HG03439 (cell line): ENCODE results near the gene GNAO1.
"Not testable (repeated sequence)": the region's sequence is repeated elsewhere in the genome, so short reads cannot be mapped to it uniquely, and the experiment has no call there.

Experiments
- ATAC-seq: cut with Tn5 transposase; IDR thresholded peaks from one replicate; pipeline ENCODE4 v1.9.1; 2021; ENCODE audit warnings: mild to moderate bottlenecking, moderate library complexity; ENCODE audit not compliant: unreplicated experiment

GNAO1 gene

DNA sequence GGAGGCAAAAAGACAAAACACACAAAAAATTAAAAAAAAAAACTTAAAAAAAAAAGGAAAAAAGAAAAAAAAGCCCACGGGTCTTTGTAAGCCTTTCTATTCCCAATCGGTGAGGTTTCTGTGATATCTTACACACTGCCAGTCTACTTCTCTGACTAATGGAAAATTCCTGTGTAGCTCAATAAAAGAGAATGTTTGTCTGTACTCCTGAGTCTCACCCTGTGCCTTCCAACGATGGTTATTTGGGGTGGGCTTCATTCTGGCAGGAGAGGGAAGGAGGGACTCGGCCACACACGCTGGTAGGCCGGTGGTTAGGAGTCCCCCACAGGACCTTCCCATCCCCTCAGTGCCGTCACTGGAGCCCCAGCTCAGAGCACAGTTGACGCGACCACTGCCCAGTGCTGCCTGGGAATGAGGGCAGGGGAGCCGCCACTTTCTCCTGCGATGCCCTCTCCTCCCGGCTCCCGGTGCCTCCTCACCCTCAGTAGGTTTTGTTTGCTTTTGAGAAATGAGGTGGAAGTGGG lies 166.0 kb downstream of the GNAO1 start:
- no peak for ATAC-seq

DNA sequence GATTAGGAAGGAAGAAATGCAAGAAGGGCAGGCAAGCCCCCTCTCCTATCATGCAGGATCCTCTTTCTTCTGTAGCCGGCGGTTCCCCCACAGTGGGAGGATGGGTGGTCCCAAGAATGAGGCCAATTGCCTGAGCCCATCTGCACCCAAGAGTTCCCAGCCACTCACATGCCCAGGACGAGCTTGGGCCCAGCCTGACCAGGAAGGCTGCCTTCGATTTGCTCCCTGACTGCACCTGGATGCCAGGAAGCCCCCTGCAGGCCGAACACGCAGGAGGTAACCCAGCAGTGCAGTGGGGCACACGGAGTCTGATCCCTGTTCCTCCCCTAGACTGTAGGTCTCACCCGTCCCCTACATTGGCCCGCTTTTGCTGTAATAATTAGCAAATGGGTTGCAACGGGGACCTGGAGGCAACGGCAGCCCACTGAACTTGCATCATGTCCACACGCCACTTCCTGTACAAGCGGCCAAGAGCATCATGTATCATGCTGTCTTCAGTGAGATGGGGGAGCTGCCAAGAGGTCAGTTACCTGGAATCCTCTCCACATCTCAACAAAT lies 166.6 kb downstream of the GNAO1 start:
- ATAC-seq, result no peak

DNA sequence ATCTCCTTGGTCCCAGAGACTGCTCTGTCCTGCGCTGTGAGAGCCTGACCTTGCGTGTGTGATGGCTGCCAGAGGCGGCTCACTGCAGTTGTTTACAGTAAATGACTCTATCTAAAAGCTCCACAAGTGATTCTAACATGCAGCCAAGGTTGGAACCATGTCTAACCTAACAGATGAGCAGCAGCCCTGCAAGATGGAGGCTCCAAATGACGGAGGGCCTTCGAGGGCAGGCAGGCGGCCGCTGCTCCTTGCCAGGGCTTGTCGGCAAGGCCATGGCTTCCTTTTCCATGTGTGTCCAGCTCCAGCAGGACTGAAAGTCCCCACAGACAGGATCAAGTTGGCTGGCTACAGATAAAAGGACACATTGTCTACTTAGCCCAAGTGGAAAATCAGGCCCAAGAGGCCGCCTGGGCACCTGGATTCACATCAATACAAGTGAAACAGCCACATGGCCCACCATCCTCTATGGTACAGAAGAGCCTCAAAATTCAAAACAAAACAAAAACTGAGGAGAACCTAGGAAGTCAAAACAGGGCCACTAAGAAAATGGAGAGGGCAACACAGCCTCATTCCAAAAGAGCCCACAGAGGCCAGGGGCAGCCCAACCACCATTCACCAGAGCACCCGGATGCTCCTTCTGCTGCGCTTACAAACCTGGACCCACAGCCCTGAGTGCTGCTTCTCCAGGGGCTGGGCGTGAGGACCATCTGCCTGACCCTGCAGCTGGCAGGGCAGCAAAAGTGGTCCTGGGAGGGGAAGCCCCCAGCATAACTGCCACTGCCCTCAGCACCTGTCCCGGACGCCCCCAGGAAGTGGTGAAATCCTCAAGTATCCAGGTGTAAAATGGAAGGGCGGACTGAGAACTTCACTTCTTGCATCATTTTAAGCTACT lies 169.1 kb downstream of the GNAO1 start:
- ATAC-seq, result no peak

DNA sequence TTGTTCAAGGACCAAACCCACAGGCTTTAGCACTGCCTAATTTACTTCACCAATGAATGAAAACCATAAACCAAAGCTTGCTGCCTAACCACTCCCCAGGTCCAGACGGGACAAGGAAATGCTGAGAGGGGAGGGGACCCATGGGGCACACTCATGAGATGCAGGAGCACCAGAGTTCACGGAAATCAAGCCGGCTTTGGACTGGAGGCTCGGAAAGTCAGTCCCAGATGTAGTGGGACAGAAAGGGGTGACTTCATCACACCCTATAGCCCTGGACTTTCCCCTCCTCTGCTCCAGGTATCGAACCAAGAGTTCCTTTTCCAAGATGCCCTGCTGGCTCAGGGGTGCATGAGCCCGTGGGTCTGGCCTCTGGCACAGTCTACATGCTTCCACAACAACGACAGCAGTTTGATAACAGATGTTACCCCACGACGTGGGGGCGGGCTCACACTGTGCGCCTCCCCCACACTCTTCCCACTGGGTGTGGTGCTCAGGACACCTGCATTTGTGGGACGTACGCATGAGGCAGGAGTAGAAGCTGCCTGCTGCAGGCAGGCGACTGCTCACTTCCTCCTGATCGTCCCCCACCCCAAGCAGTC lies 170.9 kb downstream of the GNAO1 start:
- ATAC-seq, result no peak

DNA sequence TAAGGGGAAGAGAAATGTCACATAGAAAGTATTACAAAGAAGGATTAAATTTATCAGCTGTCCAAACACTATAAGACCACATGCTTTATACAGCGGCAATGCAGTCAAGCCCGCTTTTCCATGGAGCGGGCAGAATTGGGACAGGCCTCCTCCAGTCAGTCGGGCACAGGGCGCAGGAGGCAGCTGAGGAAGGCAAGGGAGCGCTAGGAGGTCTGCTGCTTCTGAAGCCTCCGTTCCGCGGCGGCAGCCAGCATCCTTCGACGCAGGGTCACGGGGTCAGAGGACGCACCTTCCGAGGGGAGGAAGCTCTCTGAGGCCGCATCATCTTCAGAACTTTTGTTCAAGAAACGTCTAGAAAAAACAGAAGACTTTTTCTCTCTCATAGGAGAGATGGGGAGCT lies 171.4 kb downstream of the GNAO1 start:
- no peak for ATAC-seq

DNA sequence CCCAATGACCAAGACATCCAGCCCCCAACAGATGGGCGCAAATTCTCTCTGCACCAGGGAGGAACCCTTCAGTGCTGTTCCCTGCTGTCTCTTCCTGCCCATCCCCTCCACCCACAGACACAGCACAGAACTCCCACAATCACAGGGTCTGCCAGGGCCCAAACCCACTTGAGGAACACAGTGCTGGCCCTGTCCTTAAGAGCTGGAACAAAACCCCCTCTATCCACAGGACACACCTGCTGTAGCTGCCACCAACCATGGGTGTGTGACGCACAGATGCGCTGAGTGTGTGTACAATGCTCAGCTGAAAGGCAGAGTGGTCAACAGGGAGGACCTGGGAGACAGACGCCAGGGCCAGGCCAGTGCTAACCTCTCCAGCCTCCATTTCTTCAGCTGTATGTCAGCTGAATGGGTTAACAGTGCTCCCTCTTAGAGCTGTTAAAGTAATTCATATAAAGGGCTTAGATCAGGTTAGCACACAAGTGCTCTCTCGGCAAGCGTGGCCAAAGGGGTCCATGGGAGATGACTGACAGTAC lies 172.0 kb downstream of the GNAO1 start:
- ATAC-seq, result no peak

DNA sequence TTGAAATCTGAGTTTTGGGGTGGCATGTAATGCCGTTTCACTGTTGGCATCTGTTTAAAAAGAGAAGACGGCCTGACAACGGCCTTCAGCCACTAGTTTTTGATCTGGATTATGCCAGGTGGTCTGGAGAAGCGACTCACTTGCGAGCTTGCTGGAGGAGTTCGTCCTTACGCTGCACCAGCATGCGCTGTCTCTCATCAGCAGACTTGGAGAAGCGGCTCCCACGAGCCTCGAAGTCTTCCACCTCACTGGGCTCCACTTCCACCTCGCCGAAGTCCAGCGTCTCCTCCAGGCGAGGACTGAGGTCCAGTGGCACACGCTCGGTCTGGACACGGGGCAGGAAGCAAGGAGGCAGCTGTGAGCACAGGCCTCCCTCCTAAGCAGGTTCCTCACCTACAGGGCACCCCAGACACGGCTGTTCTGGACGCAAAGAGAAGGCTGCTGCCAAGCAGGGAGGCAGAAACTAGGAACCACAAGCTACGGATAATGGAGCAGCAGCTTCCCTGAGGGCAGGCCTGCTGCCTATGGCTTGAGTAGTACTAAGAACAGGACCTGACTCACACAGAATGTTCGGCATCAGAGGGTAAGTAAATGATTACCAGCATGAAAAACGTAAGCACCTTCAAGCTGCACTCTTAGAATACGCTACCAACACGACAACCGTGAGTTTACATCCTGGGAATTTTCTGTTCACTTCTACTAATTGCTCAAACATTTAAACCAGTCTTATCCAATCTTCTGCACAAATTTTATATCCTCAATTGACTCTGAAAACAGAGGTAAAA lies 172.7 kb downstream of the GNAO1 start:
- no peak for ATAC-seq

DNA sequence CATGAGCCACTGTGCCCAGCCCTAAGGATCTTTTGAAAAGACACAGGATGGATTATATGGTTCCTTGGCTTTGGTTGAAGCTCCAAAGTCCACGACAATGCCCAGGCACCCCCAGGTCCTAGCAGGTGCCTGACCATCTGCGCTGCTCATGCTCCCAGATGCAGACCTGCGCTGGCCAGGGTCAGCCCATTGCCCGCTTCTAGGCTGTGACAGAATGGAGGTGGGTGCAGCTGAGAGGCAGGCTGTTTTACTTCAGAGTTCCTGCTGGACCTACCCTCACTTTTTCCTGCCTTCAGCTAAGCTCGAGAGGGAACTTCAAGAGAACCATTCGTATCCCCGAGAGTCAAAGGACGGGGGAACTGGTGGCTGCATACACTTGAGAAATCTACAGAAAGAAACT lies 173.6 kb downstream of the GNAO1 start:
- ATAC-seq, result no peak

DNA sequence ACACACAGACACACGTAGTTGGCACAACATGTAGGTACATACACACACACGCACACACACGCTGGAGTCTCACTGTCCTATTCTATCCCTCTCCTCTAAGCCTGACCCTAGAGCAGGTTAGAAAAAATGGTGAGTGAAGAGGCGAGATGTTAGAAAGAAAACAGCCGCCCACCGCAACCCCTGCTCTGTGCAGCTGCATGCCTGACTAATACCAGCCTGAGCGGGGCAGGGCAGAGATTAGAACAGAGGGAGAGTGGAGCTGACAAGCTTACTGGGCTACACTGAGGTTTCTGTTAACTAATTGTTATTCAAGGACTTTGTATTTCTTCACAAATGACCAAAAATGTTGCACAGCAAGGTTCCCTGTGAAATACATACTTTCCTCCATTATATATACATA lies 174.3 kb downstream of the GNAO1 start:
- ATAC-seq, result no peak

DNA sequence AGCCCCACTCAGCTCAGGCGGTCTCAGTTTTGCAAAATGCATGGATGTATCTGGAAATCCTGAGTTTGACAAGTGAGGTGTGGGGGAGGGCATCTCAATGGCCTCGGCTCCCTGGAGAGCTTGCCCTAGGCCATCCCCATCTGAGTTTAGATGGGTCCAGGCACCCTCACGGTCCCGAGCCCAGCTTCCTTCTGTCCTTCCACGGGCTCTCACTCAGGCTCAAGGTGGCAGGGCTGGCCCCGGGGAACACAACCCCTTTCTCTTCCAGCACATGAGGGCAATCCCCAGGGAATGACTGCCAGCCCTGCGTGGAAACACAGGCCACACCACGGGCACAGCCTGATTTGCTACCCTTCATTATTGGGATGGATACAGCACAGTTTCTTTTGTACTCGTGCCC lies 175.7 kb downstream of the GNAO1 start:
- no peak for ATAC-seq

DNA sequence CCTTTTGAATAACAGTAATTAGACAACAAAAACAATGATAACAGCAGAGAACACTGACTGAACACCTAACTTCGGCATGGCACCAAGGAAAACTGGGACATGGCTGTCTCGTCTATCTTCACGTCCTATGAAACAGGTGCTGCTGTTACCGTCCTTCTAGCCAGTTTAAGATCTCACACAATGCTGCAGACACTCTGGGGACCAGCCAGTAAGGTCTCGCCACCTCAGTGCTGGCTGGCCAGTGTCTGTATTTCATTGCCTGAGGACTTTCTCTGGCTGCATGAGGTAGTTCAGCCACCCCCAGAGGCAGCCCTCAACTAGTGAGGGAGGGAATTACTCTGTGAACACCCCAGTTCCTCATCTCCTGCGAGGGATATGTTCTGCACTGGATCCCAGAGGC lies 176.5 kb downstream of the GNAO1 start:
- ATAC-seq, result no peak

DNA sequence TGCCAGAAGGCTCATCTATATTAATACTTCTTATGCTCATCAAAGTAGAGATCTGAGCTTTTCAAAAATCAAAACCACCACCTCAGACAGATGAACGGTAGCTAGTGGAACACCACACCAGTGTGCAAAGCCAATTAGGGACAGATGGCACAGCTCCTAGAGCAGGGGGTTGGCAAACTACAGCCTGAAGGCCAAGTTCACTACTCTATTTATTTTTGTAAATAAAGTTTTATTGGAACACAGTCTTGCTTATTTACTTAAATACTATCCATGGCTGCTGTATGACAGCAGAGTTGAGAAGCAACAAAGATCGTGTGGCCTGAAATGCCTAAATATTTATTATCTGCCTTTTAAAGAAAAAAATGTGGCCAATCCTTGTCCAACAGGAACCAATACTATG lies 177.3 kb downstream of the GNAO1 start:
- ATAC-seq, result no peak

DNA sequence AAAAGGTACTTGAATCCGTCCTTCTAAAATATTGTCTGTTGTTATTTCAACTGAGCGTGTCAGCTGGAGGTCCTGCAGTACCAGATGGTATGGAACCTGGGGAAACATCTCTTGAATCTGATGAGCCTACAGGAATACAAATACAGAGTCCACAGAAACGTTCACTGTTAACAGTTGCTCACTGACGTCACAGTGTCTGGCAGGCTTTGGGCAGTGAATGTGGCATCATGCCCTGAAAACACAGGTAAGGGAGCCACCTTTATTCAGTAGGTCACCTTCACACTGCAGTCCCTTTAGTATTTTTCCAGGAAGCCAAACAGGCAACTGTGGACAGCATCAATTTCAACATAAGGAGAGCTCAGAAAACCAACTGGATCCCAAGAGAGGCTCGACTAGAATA lies 177.9 kb downstream of the GNAO1 start:
- no peak for ATAC-seq

DNA sequence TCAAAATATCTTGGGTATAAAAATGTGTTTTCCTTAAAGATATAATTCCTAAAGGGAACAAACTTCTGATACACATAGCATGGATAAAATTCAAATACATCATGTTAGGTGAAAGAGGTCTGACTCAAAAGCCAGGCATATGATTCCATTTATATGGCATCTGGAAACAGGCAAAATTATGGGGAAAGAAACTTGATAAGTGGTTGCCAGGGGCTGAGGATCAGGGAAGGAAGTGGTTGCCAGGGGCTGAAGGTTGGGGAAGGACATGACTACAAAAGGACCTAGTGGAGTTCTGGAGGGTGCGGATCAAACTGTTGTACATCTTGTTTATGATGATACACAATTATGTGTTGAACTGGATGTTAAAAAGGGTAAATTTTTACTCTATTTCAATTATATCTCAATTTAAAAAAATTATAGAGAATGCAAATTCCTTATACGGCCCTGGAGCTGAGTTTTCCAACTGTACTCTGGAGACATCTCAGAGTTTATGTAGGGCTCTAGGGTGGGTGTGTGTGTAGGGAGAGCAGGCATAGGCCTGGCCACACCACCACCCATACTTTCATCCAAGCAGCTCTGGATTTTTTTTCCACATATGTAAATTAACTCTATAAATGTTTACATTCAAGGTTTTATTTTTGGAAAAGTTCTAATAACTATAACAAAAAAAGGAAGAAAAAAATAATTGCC lies 179.0 kb downstream of the GNAO1 start:
- no peak for ATAC-seq

DNA sequence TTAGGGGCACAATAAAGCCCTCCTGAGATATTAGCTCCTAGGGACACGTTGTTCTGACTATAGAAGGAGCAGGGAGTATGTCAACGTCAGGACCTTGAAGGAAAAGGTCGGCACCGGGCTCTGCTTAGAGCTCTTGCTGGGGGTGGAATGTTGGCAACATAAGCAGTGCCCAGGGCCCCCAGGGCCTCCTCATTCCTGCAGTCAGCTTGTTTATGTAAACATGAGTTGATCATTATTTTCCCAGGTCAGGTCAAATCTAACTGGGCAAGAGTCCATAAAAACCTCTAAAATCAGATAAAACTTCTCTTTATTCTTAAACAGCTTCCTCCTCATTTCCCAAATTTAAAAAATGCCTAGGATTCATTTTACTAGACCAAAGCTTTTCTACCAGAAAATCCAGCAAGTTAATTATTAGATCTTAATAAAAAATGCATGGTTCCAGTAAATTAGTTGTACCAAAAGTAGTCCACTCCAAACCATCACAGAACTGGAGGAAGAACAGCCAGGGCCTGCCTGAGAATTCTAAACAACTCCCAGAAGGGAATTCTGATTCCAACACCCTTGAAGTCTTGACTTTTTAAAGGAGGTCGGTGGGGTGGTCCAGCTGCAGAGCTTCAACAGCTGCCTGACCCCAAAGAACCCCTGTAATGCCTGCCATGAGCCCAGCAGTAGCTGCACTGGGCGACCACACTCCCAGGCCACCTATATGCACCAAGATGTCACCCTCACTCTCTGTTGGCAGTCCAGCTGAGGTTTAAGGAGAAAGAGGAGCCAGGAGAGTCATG lies 179.8 kb downstream of the GNAO1 start:
- no peak for ATAC-seq

DNA sequence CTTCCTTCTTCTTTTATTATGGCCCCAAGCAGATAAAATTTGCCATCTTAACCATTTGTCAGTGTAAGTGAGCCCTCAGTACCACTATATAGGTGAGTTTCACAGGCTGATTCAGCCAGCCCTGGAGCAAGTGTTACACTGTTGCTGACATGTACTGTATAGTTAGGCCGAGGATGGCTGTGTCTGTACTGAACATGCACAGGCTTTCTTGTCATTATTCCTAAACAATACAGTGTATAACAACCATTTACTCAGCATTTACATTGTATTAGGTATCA lies 180.3 kb downstream of the GNAO1 start:
- no peak for ATAC-seq

DNA sequence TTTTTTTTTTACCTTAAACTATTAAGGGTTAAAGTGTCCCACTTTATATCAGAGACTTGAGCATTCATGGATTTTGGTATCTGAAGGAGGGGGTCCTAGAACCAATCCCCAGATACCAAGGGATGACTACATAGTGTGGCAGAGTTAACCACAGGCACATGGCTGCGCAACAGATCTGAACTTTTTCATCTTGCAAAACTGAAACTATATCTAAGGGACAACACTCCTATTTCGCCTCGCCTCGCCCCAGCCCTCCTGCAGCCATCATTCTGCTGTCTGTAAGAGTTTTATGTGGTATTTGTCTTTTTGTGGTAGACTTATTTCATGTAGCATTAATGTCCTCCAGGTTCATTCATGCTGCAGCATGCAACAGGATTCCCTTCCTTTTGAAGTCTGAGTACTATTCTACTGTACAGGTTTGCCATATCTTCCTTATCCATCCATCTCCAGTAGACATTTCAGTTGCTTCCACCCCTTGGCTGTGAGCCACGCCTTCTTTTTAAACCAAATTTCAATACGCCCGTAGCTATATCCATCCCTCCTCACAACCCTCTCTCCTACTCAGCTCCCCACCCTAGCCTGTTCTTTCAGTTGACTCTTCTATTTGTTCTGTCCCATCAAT lies 180.8 kb downstream of the GNAO1 start:
- no peak for ATAC-seq

DNA sequence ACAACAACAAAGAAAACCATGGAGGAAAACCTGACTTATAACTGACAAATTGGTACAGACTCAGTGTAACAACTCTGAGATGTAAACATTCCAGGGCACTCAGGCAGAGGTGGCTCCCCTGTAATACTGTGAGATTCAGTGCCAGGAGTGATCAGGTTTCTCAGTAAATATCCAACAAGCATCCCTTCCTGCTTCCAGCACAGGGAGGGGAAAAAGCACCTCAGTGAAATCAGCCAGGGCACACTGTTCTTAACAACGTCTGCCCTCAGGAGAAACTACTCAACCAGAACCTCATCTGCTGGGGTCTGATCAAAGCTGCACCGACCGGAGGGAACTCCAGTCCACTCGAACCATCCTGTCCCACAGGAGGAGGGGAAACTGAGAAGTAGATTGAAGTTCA lies 181.7 kb downstream of the GNAO1 start:
- no peak for ATAC-seq

DNA sequence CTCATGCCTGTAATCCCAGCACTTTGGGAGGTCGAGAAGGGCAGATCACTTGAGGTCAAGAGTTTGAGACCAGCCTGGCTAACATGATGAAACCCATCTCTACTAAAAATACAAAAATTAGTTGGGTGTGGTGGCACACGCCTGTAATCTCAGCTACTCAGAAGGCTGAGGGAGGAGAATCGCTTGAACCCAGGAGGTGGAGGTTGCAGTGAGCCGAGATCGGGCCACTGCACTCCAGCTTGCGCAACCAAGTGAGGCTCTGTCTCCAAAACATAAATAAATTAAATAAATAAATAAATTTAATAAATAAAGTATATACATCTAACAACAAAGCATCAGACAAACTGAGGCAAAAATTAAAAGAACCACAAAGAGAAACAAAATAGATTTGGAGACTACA lies 184.5 kb downstream of the GNAO1 start:
- not testable (repeated sequence) for ATAC-seq
